A549 (cell line): ENCODE data around the gene ZC3H13. TPM values are rescaled to one million over a fixed set of nuclear protein-coding genes. Genes with fewer than 3 reads are reported as not detected.

Experiments used
- ATAC-seq, 2 experiments: fragments of 200-7000 bp in 1 of 2; fragments of >200 bp in 1 of 2; cut with Nextera tagmentation in 1 of 2; cut with Tn5 transposase in 1 of 2; 3 replicates each; pipeline versions ENCODE4 v1.8.0 to v1.9.1; 2018 to 2020; ENCODE audit warnings: mild to moderate bottlenecking in 1 of 2, moderate library complexity in 1 of 2
- CTCF ChIA-PET: fragments of 300-600 bp; sonication (Branson Sonifier 250); formaldehyde crosslinking; extraction: SDS; loops from one replicate; lab custom pipeline; 2021; ENCODE audit warnings: antibody characterized with exemption, inconsistent platforms; lab: Yijun Ruan, JAX
- POLR2A ChIA-PET: fragments of 350-600 bp; formaldehyde crosslinking; extraction: SDS; loops from one replicate; lab custom pipeline; 2021; ENCODE audit warnings: antibody characterized with exemption, inconsistent platforms; lab: Yijun Ruan, JAX
- DNase-seq, 2 experiments: peaks; one replicate each; pipeline versions ENCODE4 v3.0.0 to v3.0.0-alpha.2; 2011 to 2016; ENCODE audit warnings: low read depth in 1 of 2, low spot score in 1 of 2
- FAIRE-seq: peaks from 2 replicates; lab custom pipeline; 2011; peaks lifted over from hg19 to GRCh38; lab: Jason Lieb, UNC
- H3K27ac ChIP-seq, 2 experiments: fragments of >200 bp; sonication (Bioruptor Twin); formaldehyde crosslinking; 3 replicates each; pipeline ENCODE4 v1.5.1; 2016 to 2017
- H3K4me1 ChIP-seq: fragments of >200 bp; sonication (Bioruptor Twin); formaldehyde crosslinking; 3 replicates; pipeline ENCODE4 v1.6.1; 2016
- H3K4me2 ChIP-seq: fragments of >200 bp; sonication (Bioruptor Twin); formaldehyde crosslinking; 3 replicates; pipeline ENCODE4 v1.6.1; 2016
- H3K4me3 ChIP-seq: fragments of >200 bp; sonication (Bioruptor Twin); formaldehyde crosslinking; 3 replicates; pipeline ENCODE4 v1.5.1; 2016
- H3K9me3 ChIP-seq: fragments of >200 bp; sonication (Bioruptor Twin); formaldehyde crosslinking; 3 replicates; pipeline ENCODE4 v1.6.1; 2016
- CHD2 ChIP-seq: fragments of 150-350 bp; IDR thresholded peaks from 2 replicates; pipeline ENCODE4 v1.6.1; 2014; ENCODE audit warnings: low read length; ENCODE audit not compliant: partially characterized antibody
- CHD4 ChIP-seq: fragments of 200-600 bp; sonication (generic); IDR thresholded peaks from 2 replicates; pipeline ENCODE4 v1.6.1; 2016; ENCODE audit warnings: antibody characterized with exemption, mild to moderate bottlenecking, borderline replicate concordance
- CTCF ChIP-seq: fragments of >200 bp; sonication (Bioruptor Twin); formaldehyde crosslinking; IDR thresholded peaks from 3 replicates; pipeline ENCODE4 v1.5.1; 2016
- E2F6 ChIP-seq: IDR thresholded peaks from 2 replicates; pipeline ENCODE4 v1.6.1; 2012; ENCODE audit warnings: low read depth, borderline replicate concordance
- EP300 ChIP-seq, 2 experiments: fragments of >200 bp; sonication (Bioruptor Twin); formaldehyde crosslinking; IDR thresholded peaks; 2 replicates in 1 of 2; 3 replicates in 1 of 2; pipeline ENCODE4 v1.6.1; 2016 to 2017
- FOXS1 ChIP-seq: fragments of 250-450 bp; sonication (Bioruptor Pico); IDR thresholded peaks from 2 replicates; pipeline ENCODE4 v1.5.0; 2020; ENCODE audit warnings: mild to moderate bottlenecking, moderate library complexity
- GATA3 ChIP-seq: IDR thresholded peaks from 2 replicates; pipeline ENCODE4 v1.6.1; 2012; ENCODE audit warnings: borderline replicate concordance
- HDAC2 ChIP-seq: fragments of 200-600 bp; sonication (generic); IDR thresholded peaks from 2 replicates; pipeline ENCODE4 v1.6.1; 2016
- HOXA7 ChIP-seq: fragments of 250-450 bp; sonication (Bioruptor Pico); IDR thresholded peaks from 2 replicates; pipeline ENCODE4 v1.5.0; 2020; ENCODE audit warnings: mild to moderate bottlenecking, moderate library complexity
- JUN ChIP-seq, 2 experiments: fragments of >200 bp; sonication (Bioruptor Twin); formaldehyde crosslinking; IDR thresholded peaks; 2 replicates in 1 of 2; 3 replicates in 1 of 2; pipeline ENCODE4 v1.6.1; 2016 to 2017
- KDM1A ChIP-seq: fragments of 200-600 bp; sonication (generic); IDR thresholded peaks from 2 replicates; pipeline ENCODE4 v1.6.1; 2016; ENCODE audit warnings: low read depth, mild to moderate bottlenecking
- MAFK ChIP-seq: fragments of 450-650 bp; IDR thresholded peaks from 2 replicates; pipeline ENCODE4 v1.6.1; 2014; ENCODE audit not compliant: partially characterized antibody
- NPAS2 ChIP-seq: fragments of 250-450 bp; sonication (Bioruptor Pico); IDR thresholded peaks from 2 replicates; pipeline ENCODE4 v1.8.0; 2022; ENCODE audit warnings: mild to moderate bottlenecking, moderate library complexity, borderline replicate concordance
- NR3C1 ChIP-seq: fragments of >200 bp; sonication (Bioruptor Twin); formaldehyde crosslinking; IDR thresholded peaks from 3 replicates; pipeline ENCODE4 v1.6.1; 2017
- POLR2AphosphoS2 ChIP-seq: conservative IDR thresholded peaks from 2 replicates; pipeline ENCODE4 v1.6.1; 2012; ENCODE audit warnings: low read length, improper control_type of control experiment, inconsistent platforms
- RAD21 ChIP-seq, 2 experiments: fragments of >200 bp in 1 of 2; sonication (Bioruptor Twin) in 1 of 2; formaldehyde crosslinking in 1 of 2; IDR thresholded peaks in 1 of 2; conservative IDR thresholded peaks in 1 of 2; 2 replicates in 1 of 2; 3 replicates in 1 of 2; pipeline ENCODE4 v1.6.1; 2012 to 2018; ENCODE audit warnings: inconsistent platforms in 1 of 2
- RARB ChIP-seq: fragments of 250-450 bp; sonication (Bioruptor Pico); IDR thresholded peaks from 2 replicates; pipeline ENCODE4 v1.8.0; 2021; ENCODE audit warnings: mild to moderate bottlenecking, moderate library complexity
- REST ChIP-seq: fragments of 200-600 bp; sonication (generic); IDR thresholded peaks from 2 replicates; pipeline ENCODE4 v1.6.1; 2016; ENCODE audit warnings: antibody characterized with exemption, mild to moderate bottlenecking, moderate library complexity
- RFX5 ChIP-seq: fragments of 450-650 bp; IDR thresholded peaks from 2 replicates; pipeline ENCODE4 v1.7.1; 2014; ENCODE audit warnings: antibody characterized with exemption, mild to moderate bottlenecking, moderate library complexity
- SMC3 ChIP-seq: fragments of >200 bp; sonication (Bioruptor Twin); formaldehyde crosslinking; IDR thresholded peaks from 3 replicates; pipeline ENCODE4 v1.6.1; 2018; ENCODE audit warnings: inconsistent platforms
- USF2 ChIP-seq: fragments of 450-650 bp; IDR thresholded peaks from 2 replicates; pipeline ENCODE4 v1.6.1; 2014; ENCODE audit warnings: antibody characterized with exemption
- ZNF302 ChIP-seq: fragments of 250-450 bp; sonication (Bioruptor Pico); IDR thresholded peaks from 2 replicates; pipeline ENCODE4 v1.9.0; 2021; ENCODE audit warnings: inconsistent platforms, mild to moderate bottlenecking, moderate library complexity
- WGBS: methylation state at CpG from one replicate; pipeline ENCODE4 v1.1.6; 2017; ENCODE audit errors: missing lambda C conversion rate; 5-methylcytosine and 5-hydroxymethylcytosine counted together
- polyA plus RNA-seq, 4 experiments: library from polyadenylated mRNA; depleted of rRNA in 3 of 4; stranded (reverse); fragments of >200 nt; fragmentation: RNase III in 1 of 4; extraction: RNeasy Plus Mini Kit Qiagen cat#74134 plus additional on column Dnase treatment in 1 of 4; gene quantifications; 2 replicates in 3 of 4; 3 replicates in 1 of 4; pipeline ENCODE4 v1.2.3, GENCODE V29; 2011 to 2017

The ZC3H13 gene
- polyA plus RNA-seq, 2 of the 4 experiments (the other 2 are of a cell fraction): 9.5 to 17.5 TPM

- ChIA-PET CTCF (no interaction called here), POLR2A (no interaction called here)
- Histone ChIP-seq H3K27ac (no peak overlapping the region), H3K4me1 (no peaks in the 10 kb centered on the region), H3K9me3 (no peaks in the 10 kb centered on the region), H3K4me2 (no peak overlapping the region), H3K4me3 (no peak overlapping the region)
- ATAC-seq (no peak), DNase-seq (no peak), FAIRE-seq (no peak)
- no peak for TF ChIP-seq REST
- no peak for TF ChIP-seq CTCF
- TF ChIP-seq GATA3: no peak
- no peak for TF ChIP-seq MAFK
- no peak for TF ChIP-seq SMC3
- TF ChIP-seq KDM1A: no peak
- no peak for TF ChIP-seq FOXS1 (CRISPR knock-in tag)
- no peak for TF ChIP-seq JUN (IDR thresholded peaks at IDR 0.05)
- WGBS: 17% methylated on average over 2 of the region's 2 CpGs
Measured at GRCh38 chr13:45940061-45940460, 112.5 kb downstream of the ZC3H13 start.

- no peaks in the 10 kb centered on the region for H3K9me3 ChIP-seq
- FAIRE-seq: no peak
- POLR2A ChIA-PET: no interaction called here
- no peak for ATAC-seq
- TF ChIP-seq RFX5 (no peak), RAD21 (conservative IDR thresholded peaks at IDR 0.05 in 1 of 2, IDR thresholded peaks at IDR 0.05 in 1 of 2) (no peak), CHD4 (no peak), ZNF302 (CRISPR knock-in tag) (no peak), POLR2AphosphoS2 (no peak), USF2 (no peak), EP300 (IDR thresholded peaks at IDR 0.05) (no peak), MAFK (no peak), E2F6 (no peak), REST (no peak), HOXA7 (CRISPR knock-in tag) (no peak), NPAS2 (CRISPR knock-in tag) (no peak), NR3C1 (no peak), CHD2 (no peak), RARB (CRISPR knock-in tag) (no peak), GATA3 (no peak), HDAC2 (no peak), JUN (IDR thresholded peaks at IDR 0.05) (no peak)
- DNase-seq: no peak
- H3K4me2 ChIP-seq: no peak overlapping the region
- H3K4me1 ChIP-seq: no peaks in the 10 kb centered on the region
- H3K27ac ChIP-seq: no peak overlapping the region
- no peak overlapping the region for H3K4me3 ChIP-seq
- 37% methylated on average over 4 of the region's 4 CpGs for WGBS
- CTCF ChIA-PET: interaction anchor here (0.9 kb wide), 1 partner anchor 358 kb away, joined by 3 read pairs; no protein-coding TSS in a partner anchor
Measured at GRCh38 chr13:45936621-45937020, 115.9 kb downstream of the ZC3H13 start.
